HS-27A (cell line): Measurements from ENCODE around the gene MUC5B.
"Not testable (repeated sequence)": the region's sequence is repeated elsewhere in the genome, so short reads cannot be mapped to it uniquely, and the experiment has no call there.

Source experiments
- DNase-seq: peaks from one replicate; pipeline ENCODE4 v3.0.0-alpha.2; 2012; ENCODE audit warnings: low read depth, missing footprints

The MUC5B gene

GRCh38 chr11:1266976-1267375 lies 44.1 kb downstream of the MUC5B start:
- DNase-seq: not testable (repeated sequence)

- DNase-seq: no peak
Measured at GRCh38 chr11:1267441-1268100, 44.7 kb downstream of the MUC5B start.

DNA sequence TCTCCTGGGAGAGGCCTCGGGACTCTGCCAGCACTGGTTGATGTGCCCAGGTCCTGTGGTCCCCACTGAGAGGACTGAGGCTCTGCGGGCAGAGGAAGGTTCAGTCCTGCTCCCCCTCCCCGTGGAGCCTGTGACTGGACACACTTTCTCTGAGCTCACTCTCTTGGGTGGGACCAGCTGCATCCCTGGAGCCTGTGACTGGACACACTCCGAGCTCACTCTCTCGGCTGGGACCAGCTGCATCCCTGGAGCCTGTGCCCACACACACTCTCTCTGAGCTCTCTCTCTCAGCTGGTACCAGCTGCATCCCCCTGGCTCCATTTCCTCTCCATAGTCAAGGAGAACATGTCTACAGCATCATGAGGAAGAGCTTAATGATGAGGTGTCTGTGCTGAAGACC lies 47.1 kb downstream of the MUC5B start:
- DNase-seq: no peak

DNA sequence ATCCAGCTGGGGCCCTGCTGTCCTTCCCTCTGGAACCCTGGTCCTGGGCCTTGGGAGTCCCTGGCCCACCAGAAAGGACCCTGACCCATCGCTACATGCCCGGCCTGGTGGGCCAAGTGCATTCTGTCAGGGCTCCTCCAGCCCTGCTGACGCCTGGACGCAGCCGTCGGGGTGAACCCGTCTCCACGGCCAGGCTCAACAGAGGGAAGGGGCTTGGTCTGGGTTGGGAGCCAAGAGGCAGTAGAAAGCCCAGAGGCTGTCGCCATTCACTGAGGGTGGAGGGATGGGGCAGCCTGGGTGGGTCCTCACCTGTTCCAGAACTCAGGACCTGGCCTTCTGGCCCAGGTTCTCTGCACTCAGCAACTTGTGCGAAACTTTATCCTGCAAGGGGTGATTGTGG lies 47.6 kb downstream of the MUC5B start:
- DNase-seq: no peak

GRCh38 chr11:1271002-1271401 lies 48.1 kb downstream of the MUC5B start:
- no peak for DNase-seq

- no peak for DNase-seq
Measured at GRCh38 chr11:1271406-1271805, 48.5 kb downstream of the MUC5B start.

DNA sequence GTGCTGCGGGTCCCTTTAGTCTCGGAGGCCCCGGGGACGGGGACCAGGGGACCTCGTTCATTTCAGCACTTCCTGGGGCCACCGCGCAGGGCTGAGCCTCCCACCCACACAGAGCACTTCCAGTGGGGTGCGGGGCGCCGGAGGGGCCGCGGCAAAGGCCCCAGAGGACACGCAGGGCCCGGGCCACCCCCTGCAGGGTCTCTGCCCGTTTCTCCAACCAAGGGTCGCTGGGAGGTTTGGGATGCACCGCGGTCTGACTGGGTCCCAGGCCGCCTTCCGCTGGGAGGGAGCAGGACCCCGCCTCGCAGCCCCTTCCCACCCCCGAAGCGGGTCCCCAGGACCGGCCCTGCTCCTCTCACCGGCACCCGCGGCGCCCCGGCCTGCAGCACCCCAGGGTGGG lies 49.1 kb downstream of the MUC5B start:
- no peak for DNase-seq

DNA sequence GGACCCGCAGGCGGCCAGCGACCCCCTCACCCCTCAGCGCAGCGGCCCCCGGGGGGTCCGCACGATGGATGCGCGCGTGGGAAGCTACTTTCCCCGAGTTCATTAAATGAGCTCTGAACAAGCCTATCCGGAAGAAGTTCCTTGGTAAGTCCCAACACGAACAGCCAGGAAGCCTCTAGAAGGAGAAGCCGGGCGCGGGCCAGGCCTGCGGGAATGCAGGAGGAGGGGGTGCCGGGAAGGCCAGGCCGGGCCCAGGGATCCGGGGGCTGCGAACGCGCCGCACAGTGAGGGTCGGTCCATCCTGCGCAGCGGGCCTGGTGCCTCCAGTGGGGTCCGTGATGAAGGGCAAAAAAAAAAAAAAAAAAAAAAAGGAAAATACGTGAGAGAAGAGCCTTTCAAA lies 49.7 kb downstream of the MUC5B start:
- DNase-seq: no peak

- DNase-seq: no peak
Measured at GRCh38 chr11:1274501-1274900, 51.6 kb downstream of the MUC5B start.

- no peak for DNase-seq
Measured at GRCh38 chr11:1275021-1275420, 52.2 kb downstream of the MUC5B start.

- DNase-seq: no peak
Measured at GRCh38 chr11:1276041-1276790, 53.4 kb downstream of the MUC5B start.

DNA sequence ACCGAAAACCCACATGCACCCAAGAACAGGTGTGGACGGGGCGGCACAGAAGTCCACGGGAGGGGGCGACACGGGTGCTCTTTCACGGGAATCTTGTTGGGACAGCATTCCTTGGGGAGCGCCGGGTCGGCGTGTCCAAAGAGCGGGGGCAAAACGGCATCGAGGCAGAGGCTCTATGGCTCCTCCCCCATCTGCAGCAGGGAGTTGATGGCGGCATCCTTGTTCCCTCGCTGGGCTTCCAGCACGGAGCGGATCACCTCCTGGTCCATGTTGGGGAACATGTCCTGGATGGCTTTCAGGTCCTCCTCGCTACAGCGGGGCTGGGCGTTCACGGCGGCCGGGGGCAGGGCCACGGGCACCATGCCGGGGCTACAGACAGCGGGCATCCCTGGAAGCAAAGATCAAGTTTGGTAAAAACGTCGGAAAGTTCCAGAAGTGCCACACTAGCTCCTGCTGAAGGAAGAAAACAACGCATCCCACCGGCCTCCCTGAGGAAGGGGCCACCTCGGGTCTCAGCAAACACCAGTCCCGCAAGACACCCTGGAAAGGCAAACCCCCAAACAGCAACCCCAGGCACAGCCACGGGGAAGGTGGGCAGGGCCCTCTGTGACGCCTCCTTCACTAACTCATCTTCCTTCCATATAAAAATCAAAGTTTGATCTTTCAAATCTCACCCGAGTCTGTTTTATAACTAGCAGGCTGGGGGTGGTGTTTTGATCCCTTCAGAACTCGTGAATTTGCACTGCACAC lies 54.2 kb downstream of the MUC5B start:
- DNase-seq: no peak

GRCh38 chr11:1277936-1278512 lies 55.2 kb downstream of the MUC5B start:
- no peak for DNase-seq

DNA sequence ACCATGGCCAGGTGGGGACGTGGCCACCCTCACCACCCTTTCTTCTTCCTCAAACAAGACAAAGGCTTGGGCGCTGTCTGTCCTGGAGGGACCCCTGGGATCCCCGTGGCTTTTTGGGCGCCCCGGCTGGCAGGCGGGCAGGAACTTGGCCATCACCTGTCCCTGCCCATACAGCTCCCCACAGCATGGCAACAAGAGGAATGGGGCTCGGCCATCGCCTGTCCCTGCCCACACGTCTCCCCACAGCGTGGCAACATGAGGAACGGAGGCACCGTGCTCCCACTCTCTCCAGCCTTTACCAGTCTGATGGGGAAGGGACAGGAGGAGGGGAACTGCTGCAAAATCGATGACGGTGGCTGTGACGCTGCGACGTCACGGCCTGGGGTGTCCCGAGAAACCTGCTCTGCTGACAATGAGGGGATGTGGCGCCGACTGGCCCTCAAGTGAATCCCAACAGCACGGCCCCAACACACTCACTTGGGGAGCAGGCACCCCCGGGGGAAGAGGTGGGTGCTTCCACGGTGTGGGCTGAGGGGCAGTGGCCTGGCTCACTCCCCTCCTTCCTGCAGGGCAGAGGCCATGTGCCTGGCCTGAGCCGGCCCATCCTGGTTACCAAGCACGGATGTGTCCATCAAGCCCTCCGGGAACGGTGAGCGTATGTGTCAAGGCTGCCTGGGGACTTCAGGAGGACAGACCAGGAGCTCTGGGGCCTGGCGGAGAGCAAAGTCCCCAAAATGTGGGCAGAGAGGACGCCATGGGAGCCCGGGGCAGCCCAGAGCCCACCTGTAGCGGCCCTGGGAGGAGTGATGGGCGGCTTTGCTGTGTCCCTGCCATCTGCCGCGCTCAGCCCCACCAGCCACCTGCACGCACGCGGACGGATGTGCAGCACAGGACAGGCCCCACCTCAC lies 56.2 kb downstream of the MUC5B start:
- DNase-seq: no peak

DNA sequence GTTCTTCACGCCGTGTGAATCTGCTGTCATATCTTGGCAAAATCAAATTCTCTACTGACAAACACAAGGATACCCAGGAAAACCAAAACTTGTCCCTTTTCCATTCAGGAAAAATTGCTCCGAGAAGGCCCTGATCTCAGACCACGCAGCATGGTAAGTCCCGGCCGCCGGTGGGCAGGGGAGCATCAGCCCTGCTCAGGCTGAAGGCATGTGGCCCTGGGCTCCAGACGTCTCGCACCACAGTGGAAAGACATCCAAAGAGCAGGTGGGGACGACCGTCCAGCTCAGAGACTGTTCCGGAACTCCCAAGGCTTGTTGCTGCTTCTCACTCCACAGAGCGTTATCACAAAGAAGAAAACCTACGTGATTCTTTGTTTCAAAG lies 56.8 kb downstream of the MUC5B start:
- DNase-seq: no peak

- no peak for DNase-seq
Measured at GRCh38 chr11:1280116-1281035, 57.5 kb downstream of the MUC5B start.

- DNase-seq: no peak
Measured at GRCh38 chr11:1281326-1281973, 58.6 kb downstream of the MUC5B start.

DNA sequence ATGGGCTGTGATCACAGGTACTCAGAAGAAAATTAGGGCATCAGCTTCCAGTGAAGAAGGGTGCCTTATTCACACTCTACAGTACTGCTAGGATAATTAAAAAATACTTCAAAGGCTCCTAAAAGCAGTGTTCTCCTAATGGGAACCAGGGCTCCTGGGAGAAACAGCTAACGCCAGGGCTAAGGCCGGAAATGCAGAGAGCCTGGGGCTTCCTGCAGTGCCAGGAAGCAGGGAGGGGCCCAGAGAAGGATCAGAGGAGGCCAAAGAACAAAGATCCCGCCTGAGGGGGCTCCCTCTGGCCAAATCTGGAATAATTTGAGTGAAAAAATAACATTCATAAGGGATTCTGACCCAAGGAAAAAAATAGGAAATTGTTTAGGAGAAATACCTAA lies 59.1 kb downstream of the MUC5B start:
- no peak for DNase-seq

DNA sequence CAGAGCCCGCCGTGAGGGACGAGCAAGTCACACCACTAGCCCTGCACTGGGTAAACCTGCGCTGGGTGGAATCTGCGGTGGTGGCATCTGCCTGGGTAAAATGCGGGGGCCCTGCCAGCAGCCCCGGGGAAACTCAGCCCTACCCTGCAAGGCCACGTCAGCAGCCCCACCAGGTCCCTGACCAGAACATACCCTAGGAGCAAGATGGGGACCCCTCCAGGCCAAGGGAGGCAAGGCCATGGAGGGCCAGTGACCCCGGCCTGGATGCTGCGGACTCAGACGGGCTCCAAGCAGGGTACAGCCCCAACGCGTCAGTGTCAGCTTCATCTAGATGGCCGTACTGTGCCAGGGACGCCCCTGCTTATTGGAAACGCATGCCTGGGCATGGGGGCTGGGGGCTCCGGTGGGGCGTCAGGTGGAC lies 60.2 kb downstream of the MUC5B start:
- DNase-seq: no peak

DNA sequence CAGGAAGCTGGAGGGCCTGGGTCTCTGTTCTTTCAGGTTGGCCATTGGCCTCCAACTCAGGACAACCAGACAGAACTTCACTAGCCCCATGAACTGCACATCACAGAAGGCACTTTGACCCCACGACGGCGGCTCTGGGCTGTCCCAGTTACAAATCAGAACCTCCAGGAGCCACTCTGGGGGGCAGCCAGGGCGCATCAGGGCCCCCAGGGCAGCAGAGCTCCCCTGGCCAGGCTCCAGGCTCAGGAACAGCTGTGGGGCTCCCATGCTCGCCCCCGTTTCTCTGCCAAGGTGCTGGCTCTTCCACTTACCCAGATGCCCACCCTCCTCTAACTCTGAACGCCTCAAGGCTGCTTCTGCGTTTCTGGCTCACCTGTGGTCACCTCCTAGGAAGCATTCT lies 61.0 kb downstream of the MUC5B start:
- no peak for DNase-seq
